GM06990 (cell line): ENCODE results near the gene UBL5.

Experiments
- DNase-seq: peaks from one replicate; pipeline ENCODE4 v3.0.0-alpha.2; 2011; ENCODE audit not compliant: insufficient read length; ENCODE audit errors: extremely low read depth
- H3K27me3 ChIP-seq: replicated peaks from 2 replicates; pipeline ENCODE4 v1.6.0; 2011; ENCODE audit warnings: low read length; ENCODE audit not compliant: control insufficient read depth, insufficient read depth
- H3K36me3 ChIP-seq: 2 replicates; pipeline ENCODE4 v1.5.1; 2011; ENCODE audit warnings: low read length; ENCODE audit not compliant: control insufficient read depth, insufficient read depth
- H3K4me3 ChIP-seq: replicated peaks from 2 replicates; pipeline ENCODE4 v1.5.1; 2011; ENCODE audit warnings: low read depth, mild to moderate bottlenecking, control low read depth, low read length
- TF ChIP-seq, protein P1 (sequence below): IDR thresholded peaks from 2 replicates; pipeline ENCODE4 v1.5.1; 2011; ENCODE audit warnings: low read length, control low read depth, mild to moderate bottlenecking, inconsistent platforms; ENCODE audit not compliant: insufficient read depth, poor library complexity, severe bottlenecking

UBL5 gene

GRCh38 chr19:9848060-9848459 is 20.3 kb downstream of the UBL5 start:
- Histone ChIP-seq H3K4me3 (no peak overlapping the region), H3K36me3 (peaks cover 37% of the 10 kb centered on the region), H3K27me3 (no peaks in the 10 kb centered on the region)
- TF ChIP-seq, protein P1, sequence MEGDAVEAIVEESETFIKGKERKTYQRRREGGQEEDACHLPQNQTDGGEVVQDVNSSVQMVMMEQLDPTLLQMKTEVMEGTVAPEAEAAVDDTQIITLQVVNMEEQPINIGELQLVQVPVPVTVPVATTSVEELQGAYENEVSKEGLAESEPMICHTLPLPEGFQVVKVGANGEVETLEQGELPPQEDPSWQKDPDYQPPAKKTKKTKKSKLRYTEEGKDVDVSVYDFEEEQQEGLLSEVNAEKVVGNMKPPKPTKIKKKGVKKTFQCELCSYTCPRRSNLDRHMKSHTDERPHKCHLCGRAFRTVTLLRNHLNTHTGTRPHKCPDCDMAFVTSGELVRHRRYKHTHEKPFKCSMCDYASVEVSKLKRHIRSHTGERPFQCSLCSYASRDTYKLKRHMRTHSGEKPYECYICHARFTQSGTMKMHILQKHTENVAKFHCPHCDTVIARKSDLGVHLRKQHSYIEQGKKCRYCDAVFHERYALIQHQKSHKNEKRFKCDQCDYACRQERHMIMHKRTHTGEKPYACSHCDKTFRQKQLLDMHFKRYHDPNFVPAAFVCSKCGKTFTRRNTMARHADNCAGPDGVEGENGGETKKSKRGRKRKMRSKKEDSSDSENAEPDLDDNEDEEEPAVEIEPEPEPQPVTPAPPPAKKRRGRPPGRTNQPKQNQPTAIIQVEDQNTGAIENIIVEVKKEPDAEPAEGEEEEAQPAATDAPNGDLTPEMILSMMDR, result peak; percentile 52
- no peak for DNase-seq

GRCh38 chr19:9848762-9849161 is 21.0 kb downstream of the UBL5 start:
- TF ChIP-seq, protein P1, result no peak
- peaks cover 35% of the 10 kb centered on the region for H3K36me3 ChIP-seq
- H3K27me3 ChIP-seq, result no peaks in the 10 kb centered on the region
- DNase-seq, result no peak
- no peak overlapping the region for H3K4me3 ChIP-seq

DNA sequence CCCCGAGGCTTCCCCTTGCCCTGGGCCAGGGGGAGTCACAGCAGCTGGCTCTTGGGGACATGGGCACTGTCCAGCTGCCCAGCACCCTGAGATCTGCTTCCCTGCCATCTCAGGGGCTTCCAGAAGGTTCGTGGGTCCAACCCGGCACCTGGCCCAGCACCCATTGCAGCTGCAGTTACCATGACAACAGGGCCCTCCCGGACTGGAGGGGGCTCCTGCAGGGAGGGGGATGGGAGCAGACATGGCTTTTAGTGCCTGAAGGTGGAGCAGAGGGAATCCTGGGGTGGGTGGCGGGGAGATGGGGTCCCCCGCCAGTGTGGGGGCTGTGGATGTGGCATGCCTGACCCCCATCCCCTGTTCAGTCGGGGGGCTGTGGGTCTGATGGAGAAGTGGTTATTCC is 22.1 kb downstream of the UBL5 start:
- no peak for DNase-seq
- no peak overlapping the region for H3K4me3 ChIP-seq
- TF ChIP-seq, protein P1, result no peak
- H3K27me3 ChIP-seq, result no peaks in the 10 kb centered on the region
- peaks cover 26% of the 10 kb centered on the region for H3K36me3 ChIP-seq

GRCh38 chr19:9850235-9850959 is 22.7 kb downstream of the UBL5 start:
- no peaks in the 10 kb centered on the region for H3K27me3 ChIP-seq
- TF ChIP-seq, protein P1, result no peak
- H3K36me3 ChIP-seq, result peaks cover 23% of the 10 kb centered on the region
- DNase-seq, result no peak
- H3K4me3 ChIP-seq, result no peak overlapping the region

- no peak overlapping the region for H3K4me3 ChIP-seq
- H3K36me3 ChIP-seq, result peaks cover 1% of the 10 kb centered on the region; the same call in 1 of the 2 replicates
- TF ChIP-seq, protein P1, result no peak
- no peaks in the 10 kb centered on the region for H3K27me3 ChIP-seq
- DNase-seq, result no peak
These were observed 26.6 kb downstream of the UBL5 start for GRCh38 chr19:9854282-9854846.
